Sigmoid colon (tissue), 7 donors: ENCODE results near the gene SLC26A6. TPM values are rescaled to one million over a fixed set of nuclear protein-coding genes. Genes with fewer than 3 reads are reported as not detected.

Source experiments
- DNase-seq: peaks from one replicate; pipeline ENCODE4 v3.0.0-alpha.2; 2019
- H3K27ac ChIP-seq, 4 donors: fragments of 200-600 bp; sonication (generic); one replicate each; pipeline ENCODE4 v1.5.1; 2016 to 2019; ENCODE audit warnings: mild to moderate bottlenecking in 1 of 4
- H3K27me3 ChIP-seq, 3 donors: fragments of 200-600 bp; sonication (generic); one replicate each; pipeline ENCODE4 v1.5.1; 2019; ENCODE audit warnings: mild to moderate bottlenecking in 1 of 3
- H3K36me3 ChIP-seq, 4 donors: fragments of 200-600 bp; sonication (generic); one replicate each; pipeline ENCODE4 v1.5.1; 2016 to 2019
- H3K4me1 ChIP-seq, 4 donors: fragments of 200-600 bp; sonication (generic); one replicate each; pipeline ENCODE4 v1.5.1; 2017 to 2019
- H3K4me3 ChIP-seq, 4 donors: fragments of 200-600 bp; sonication (generic); one replicate each; pipeline ENCODE4 v1.5.1; 2017 to 2019; ENCODE audit warnings: mild to moderate bottlenecking in 2 of 4, moderate library complexity in 1 of 4
- H3K9me3 ChIP-seq, 4 donors: fragments of 200-600 bp in 3 of 4; sonication (generic) in 3 of 4; one replicate each; pipeline versions ENCODE4 v1.5.1 to v1.6.1; 2013 to 2019
- CTCF ChIP-seq, 4 experiments: fragments of 450-650 bp in 3 of 4; fragments of 200-600 bp in 1 of 4; IDR thresholded peaks; one replicate each; pipeline ENCODE4 v1.5.1; 2016 to 2019; ENCODE audit warnings: antibody characterized with exemption in 4 of 4, mild to moderate bottlenecking in 3 of 4, moderate library complexity in 2 of 4
- EP300 ChIP-seq, 4 donors: sonication (generic); formaldehyde crosslinking; IDR thresholded peaks; one replicate each; pipeline ENCODE4 v1.6.1; 2017; ENCODE audit warnings: antibody characterized with exemption in 4 of 4
- POLR2A ChIP-seq, 2 donors: fragments of 450-650 bp; IDR thresholded peaks; one replicate each; pipeline ENCODE4 v1.6.1; 2016; ENCODE audit warnings: antibody characterized with exemption in 2 of 2, mild to moderate bottlenecking in 2 of 2, moderate library complexity in 2 of 2
- POLR2AphosphoS5 ChIP-seq, 4 donors: sonication (generic); formaldehyde crosslinking; IDR thresholded peaks; one replicate each; pipeline ENCODE4 v1.6.1; 2017; ENCODE audit warnings: antibody characterized with exemption in 4 of 4
- whole genome bisulfite sequencing, 2 donors: extraction: QIAGEN DNeasy Blood & Tissue Kit; methylation state at CpG; one replicate each; pipeline ENCODE4 v1.1.7; 2013; 5-methylcytosine and 5-hydroxymethylcytosine counted together
- intact Hi-C: fragments of 100-400 bp; cut with DNase I; formaldehyde crosslinking; loops from one replicate; pipeline ENCODE4 v1.15.1; 2023
- polyA plus RNA-seq, 3 donors: library from polyadenylated mRNA; stranded (reverse); fragments of 200-250 nt; gene quantifications; one replicate each; pipeline ENCODE4 v1.2.3, GENCODE V29; 2013
- total RNA-seq, 4 donors: library from RNA; depleted of rRNA; stranded (reverse); fragments of >200 nt; gene quantifications; one replicate each; pipeline ENCODE4 v1.1.0, GENCODE V29; 2016
- donor health status: healthy with polysubstance abuse.
- donor health status: Bipolar disorder and iron deficiency.
- donor health status: healthy.

SLC26A6 gene
- total and polyA plus RNA-seq, 7 donors, result 6.4 to 70.8 (median 16.8) TPM

- 94 to 96% methylated on average over 19 of the region's 19 CpGs for WGBS, 2 donors
- Histone ChIP-seq H3K4me1 (no peaks in the 10 kb centered on the region), H3K4me3 (no peak within 1 kb of the TSS), H3K27ac (no peak within 1 kb of the TSS), H3K9me3 (peaks cover 0 to 13% (median 6%) of the 10 kb centered on the region in 4 donors), H3K27me3 (no peaks in the 10 kb centered on the region), H3K36me3 (peaks cover 0 to 14% (median 6%) of the 10 kb centered on the region in 4 donors)
- DNase-seq, result no peak
- intact Hi-C loops, result no loop called here
- TF ChIP-seq POLR2A (IDR thresholded peaks at IDR 0.05), result no peak
- TF ChIP-seq POLR2AphosphoS5 (IDR thresholded peaks at IDR 0.05), result no peak
- no peak for TF ChIP-seq CTCF (IDR thresholded peaks at IDR 0.05)
Measured at GRCh38 chr3:48621461-48621869, 13.8 kb downstream of the SLC26A6 start, which contains the start of gene TMEM89. TMEM89 (minus strand) TSS chr3:48621769; CDS start chr3:48621756, 13 bp downstream.

- Histone ChIP-seq H3K4me1 (no peaks in the 10 kb centered on the region), H3K4me3 (no peak overlapping the region), H3K27me3 (no peaks in the 10 kb centered on the region), H3K27ac (no peak overlapping the region), H3K36me3 (no peaks in the 10 kb centered on the region), H3K9me3 (peaks cover 0 to 13% (median 6%) of the 10 kb centered on the region in 4 donors)
- 74 to 86% methylated on average over 7 of the region's 7 CpGs for WGBS, 2 donors
- DNase-seq, result no peak
- intact Hi-C loops, result no loop called here
- TF ChIP-seq POLR2AphosphoS5 (IDR thresholded peaks at IDR 0.05) (no peak), CTCF (IDR thresholded peaks at IDR 0.05) (no peak), POLR2A (IDR thresholded peaks at IDR 0.05) (no peak), EP300 (IDR thresholded peaks at IDR 0.05) (no peak)
Measured at GRCh38 chr3:48619541-48620524, 15.4 kb downstream of the SLC26A6 start.

- TF ChIP-seq CTCF (IDR thresholded peaks at IDR 0.05) (no peak), POLR2AphosphoS5 (IDR thresholded peaks at IDR 0.05) (no peak), EP300 (IDR thresholded peaks at IDR 0.05) (no peak), POLR2A (IDR thresholded peaks at IDR 0.05) (no peak)
Measured at GRCh38 chr3:48617559-48617958, 17.7 kb downstream of the SLC26A6 start.

GRCh38 chr3:48614044-48614443 lies 21.2 kb downstream of the SLC26A6 start:
- TF ChIP-seq CTCF (IDR thresholded peaks at IDR 0.05) (no peak), POLR2AphosphoS5 (IDR thresholded peaks at IDR 0.05) (no peak), EP300 (IDR thresholded peaks at IDR 0.05) (no peak), POLR2A (IDR thresholded peaks at IDR 0.05) (no peak)
- H3K27me3 ChIP-seq, result no peaks in the 10 kb centered on the region
- intact Hi-C loops, result no loop called here
- DNase-seq, result no peak
- H3K9me3 ChIP-seq, result peaks cover 0 to 13% (median 6%) of the 10 kb centered on the region in 4 donors
- no peak overlapping the region for H3K4me3 ChIP-seq
- WGBS, 2 donors, result 62 to 79% methylated on average over 3 of the region's 3 CpGs
- peaks cover 0 to 8% (median 2%) of the 10 kb centered on the region in 4 donors for H3K4me1 ChIP-seq
- no peaks in the 10 kb centered on the region for H3K36me3 ChIP-seq
- no peak overlapping the region for H3K27ac ChIP-seq

More at GRCh38 chr3:48617559-48617958, 17.7 kb downstream of the SLC26A6 start:
- H3K9me3 ChIP-seq, result peaks cover 0 to 13% (median 6%) of the 10 kb centered on the region in 4 donors
- WGBS, 2 donors, result 96 to 98% methylated on average over 4 of the region's 4 CpGs
- no peaks in the 10 kb centered on the region for H3K36me3 ChIP-seq
- no peak overlapping the region for H3K27ac ChIP-seq
- intact Hi-C loops, result no loop called here
- H3K4me3 ChIP-seq, result no peak overlapping the region
- H3K4me1 ChIP-seq, result no peaks in the 10 kb centered on the region
- DNase-seq, result no peak
- H3K27me3 ChIP-seq, result no peaks in the 10 kb centered on the region
